GM21526 (cell line): ENCODE results near the gene TERB1.
A peak's percentile ranks its signal among the peaks of the same experiment; 100 is the strongest.
"Not testable (repeated sequence)": the region's sequence is repeated elsewhere in the genome, so short reads cannot be mapped to it uniquely, and the experiment has no call there.

Experiments used
- ATAC-seq: cut with Tn5 transposase; IDR thresholded peaks from one replicate; pipeline ENCODE4 v1.9.1; 2021; ENCODE audit warnings: moderate library complexity; ENCODE audit not compliant: unreplicated experiment, low FRiP score

Gene TERB1

GRCh38 chr16:66830422-66831404 lies 29.3 kb upstream of the TERB1 start, which contains the start of gene NAE1:
Gene NAE1 (minus strand): TSS chr16:66830976. CDS start chr16:66830899, 77 bp downstream.
- ATAC-seq, result peak; percentile 85

- ATAC-seq, result no peak
Observed at GRCh38 chr16:66824006-66824405, 22.6 kb upstream of the TERB1 start.

GRCh38 chr16:66814734-66815133 lies 13.3 kb upstream of the TERB1 start:
- no peak for ATAC-seq

- no peak for ATAC-seq
Observed at GRCh38 chr16:66811043-66811442, 9.7 kb upstream of the TERB1 start.

GRCh38 chr16:66810391-66810790 lies 9.0 kb upstream of the TERB1 start:
- no peak for ATAC-seq

- no peak for ATAC-seq
Observed at GRCh38 chr16:66809765-66810164, 8.4 kb upstream of the TERB1 start.

- no peak for ATAC-seq
Observed at GRCh38 chr16:66802159-66802558, 775 bp upstream of the TERB1 start.

- ATAC-seq, result no peak
Observed at GRCh38 chr16:66800856-66801255, 528 bp downstream of the TERB1 start.

- no peak for ATAC-seq
Observed at GRCh38 chr16:66798161-66798560, 3.2 kb downstream of the TERB1 start.

GRCh38 chr16:66793984-66794383 lies 7.4 kb downstream of the TERB1 start:
- not testable (repeated sequence) for ATAC-seq

- ATAC-seq, result no peak
Observed at GRCh38 chr16:66790130-66790733, 11.2 kb downstream of the TERB1 start.

GRCh38 chr16:66787427-66787826 lies 14.0 kb downstream of the TERB1 start:
- no peak for ATAC-seq

- ATAC-seq, result no peak
Observed at GRCh38 chr16:66786551-66786950, 14.8 kb downstream of the TERB1 start.

- ATAC-seq, result no peak
Observed at GRCh38 chr16:66776457-66776856, 24.9 kb downstream of the TERB1 start.

- ATAC-seq, result no peak
Observed at GRCh38 chr16:66774981-66775380, 26.4 kb downstream of the TERB1 start.

- ATAC-seq, result no peak
Observed at GRCh38 chr16:66758086-66758485, 43.3 kb downstream of the TERB1 start.

- no peak for ATAC-seq
Observed at GRCh38 chr16:66754819-66755218, 46.6 kb downstream of the TERB1 start.

GRCh38 chr16:66754211-66754610 lies 47.2 kb downstream of the TERB1 start:
- no peak for ATAC-seq

GRCh38 chr16:66752958-66753357 lies 48.4 kb downstream of the TERB1 start:
- no peak for ATAC-seq

GRCh38 chr16:66752379-66752778 lies 49.0 kb downstream of the TERB1 start:
- no peak for ATAC-seq

GRCh38 chr16:66751992-66752322 lies 49.4 kb downstream of the TERB1 start:
- no peak for ATAC-seq
